IPS DF 4.7 (cell line): ENCODE data around the gene C10orf143.

Experiments used
- DNase-seq: peaks from one replicate; pipeline ENCODE4 v3.0.0-alpha.2; 2013; ENCODE audit warnings: low spot score; ENCODE audit errors: extremely low read depth

The C10orf143 gene

DNA sequence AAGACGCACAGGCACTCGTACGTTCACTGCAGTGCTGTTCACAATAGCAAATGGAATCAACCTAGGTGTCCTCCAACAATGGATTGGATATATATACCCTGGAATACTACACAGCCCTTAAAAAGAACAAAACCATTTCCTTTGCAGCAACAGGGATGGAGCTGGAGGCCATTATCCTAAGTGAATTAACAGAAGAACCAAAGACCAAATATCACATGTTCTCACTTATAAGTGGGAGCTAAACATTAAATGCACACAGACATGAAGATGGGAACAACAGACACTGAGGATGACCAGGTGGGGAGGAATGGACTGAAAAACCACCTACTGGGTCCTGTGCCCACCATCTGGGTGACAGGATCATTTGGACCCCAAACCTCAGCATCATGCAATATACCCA, 94.5 kb downstream of the C10orf143 start:
- DNase-seq: no peak

DNA sequence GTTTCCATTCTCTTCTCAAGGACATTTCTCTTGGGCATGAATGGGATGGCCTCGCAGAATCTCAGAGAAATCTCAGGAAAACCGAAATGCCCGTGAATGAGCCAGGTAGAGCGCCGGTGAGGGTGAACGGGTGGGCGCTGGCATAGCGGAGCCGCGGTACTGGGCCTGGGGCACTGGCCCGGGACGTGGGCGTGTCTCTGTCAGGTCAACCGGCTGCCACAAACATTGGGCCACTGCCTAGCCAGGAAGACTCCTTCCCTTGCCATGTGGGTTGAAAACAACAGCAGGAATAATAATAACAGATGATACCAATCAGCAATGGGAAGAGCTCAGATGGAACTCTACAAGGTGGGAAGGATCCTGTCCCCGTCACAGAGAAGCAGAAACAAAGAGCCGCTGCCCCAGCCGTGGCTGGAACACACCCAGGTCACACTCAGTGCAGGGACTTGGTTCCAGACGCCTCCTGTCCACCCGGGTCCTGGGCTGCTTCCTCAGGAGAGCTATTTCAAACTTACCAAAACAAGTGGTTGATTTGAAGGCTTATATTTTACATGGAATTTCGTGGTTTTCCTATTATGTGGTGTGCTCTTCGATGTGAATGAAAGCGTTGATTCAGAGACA, 95.4 kb downstream of the C10orf143 start:
- DNase-seq: no peak

DNA sequence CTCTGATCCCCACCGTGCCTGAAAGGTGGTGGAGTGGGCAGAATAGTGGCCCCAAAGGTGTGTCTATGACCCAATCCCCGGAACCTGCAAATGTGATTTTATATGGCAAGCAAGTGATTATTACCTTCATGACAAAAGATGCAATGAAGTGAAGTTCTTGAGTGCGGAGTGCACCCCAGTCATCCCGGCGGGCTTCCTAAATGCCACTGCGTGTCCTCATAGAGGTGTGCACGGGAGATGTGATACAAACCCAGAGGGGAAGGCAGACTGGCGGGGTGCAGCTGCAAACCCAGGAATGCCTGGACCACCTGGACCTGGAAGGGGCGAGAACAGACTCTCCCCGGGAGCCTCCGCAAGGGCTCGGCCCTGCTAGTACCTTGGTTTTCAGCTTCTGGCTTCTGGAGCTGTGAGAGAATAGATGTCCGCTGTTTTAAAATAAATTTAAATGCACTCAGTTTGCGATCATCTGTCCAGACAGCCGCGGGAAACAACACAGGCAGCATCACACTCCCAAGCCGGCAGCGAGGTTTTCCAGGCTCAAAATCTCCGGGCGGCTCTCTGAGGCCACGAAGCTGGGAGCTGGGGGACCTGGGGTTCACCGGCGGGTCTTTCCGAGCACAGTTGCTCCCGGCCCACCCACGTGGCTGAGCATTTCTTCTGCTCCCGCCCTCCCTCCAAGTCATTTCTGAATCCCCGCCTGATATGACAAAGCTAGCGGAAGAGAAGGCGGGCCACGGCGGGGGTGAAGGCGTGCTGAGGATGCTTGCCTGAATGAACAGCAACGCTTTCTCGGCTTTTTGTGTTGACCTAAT, 96.2 kb downstream of the C10orf143 start:
- DNase-seq: no peak
